IMR-90 (cell line): Measurements from ENCODE around the gene STK25. TPM values are rescaled to one million over a fixed set of nuclear protein-coding genes. Genes with fewer than 3 reads are reported as not detected.
A peak's percentile ranks its signal among the peaks of the same experiment; 100 is the strongest.

Experiments
- ATAC-seq: fragments of 200-7000 bp; cut with Tn5 transposase; 2 replicates; pipeline ENCODE4 v1.9.1; 2020; ENCODE audit warnings: low read depth, mild to moderate bottlenecking, moderate library complexity
- BruUV-seq: library from RNA; stranded (reverse); fragments of 400-500 nt; replicated peaks from 2 replicates; lab custom pipeline; 2021; lab: Mats Ljungman, UMichigan
- CTCF ChIA-PET: fragments of 300-600 bp; formaldehyde crosslinking; extraction: SDS; loops from one replicate; lab custom pipeline; 2021; ENCODE audit warnings: antibody characterized with exemption; lab: Yijun Ruan, JAX
- POLR2A ChIA-PET: fragments of 300-600 bp; sonication (Branson Sonifier 250); formaldehyde crosslinking; loops from one replicate; lab custom pipeline; 2022; ENCODE audit warnings: antibody characterized with exemption; ENCODE audit not compliant: unreplicated experiment; lab: Charles Lee
- DNase-seq: peaks from one replicate; pipeline ENCODE4 v3.0.0; 2013
- H2AFZ ChIP-seq: replicated peaks from 2 replicates; pipeline ENCODE3; 2013; ENCODE audit warnings: low read length, mild to moderate bottlenecking; ENCODE audit not compliant: poor library complexity
- H2AK5ac ChIP-seq: 2 replicates; pipeline ENCODE4 v1.6.1; 2013; ENCODE audit warnings: low read depth, low read length, inconsistent platforms
- H2AK9ac ChIP-seq: replicated peaks from 2 replicates; pipeline ENCODE3; 2013; ENCODE audit warnings: mild to moderate bottlenecking, low read depth, low read length, moderate library complexity; ENCODE audit not compliant: poor library complexity
- H2BK120ac ChIP-seq: 2 replicates; pipeline ENCODE4 v1.6.1; 2013; ENCODE audit warnings: low read depth, low read length, inconsistent platforms
- H2BK15ac ChIP-seq: 3 replicates; pipeline ENCODE4 v1.6.1; 2013; ENCODE audit warnings: low read depth, low read length, inconsistent platforms
- H2BK20ac ChIP-seq: 2 replicates; pipeline ENCODE4 v1.6.1; 2013; ENCODE audit warnings: low read depth, mild to moderate bottlenecking, inconsistent platforms, low read length, moderate library complexity
- H2BK5ac ChIP-seq: 2 replicates; pipeline ENCODE4 v1.6.1; 2013; ENCODE audit warnings: mild to moderate bottlenecking, low read depth, low read length, inconsistent platforms; ENCODE audit not compliant: poor library complexity, severe bottlenecking
- H3K14ac ChIP-seq: replicated peaks from 2 replicates; pipeline ENCODE4 v1.6.1; 2013; ENCODE audit warnings: low read depth, low read length, inconsistent platforms
- H3K18ac ChIP-seq: 2 replicates; pipeline ENCODE4 v1.6.1; 2013; ENCODE audit warnings: low read depth, low read length, control low read depth
- H3K23ac ChIP-seq: 2 replicates; pipeline ENCODE4 v1.6.1; 2013; ENCODE audit warnings: low read depth, low read length, inconsistent platforms
- H3K27ac ChIP-seq: 2 replicates; pipeline ENCODE4 v1.5.1; 2013; ENCODE audit warnings: mild to moderate bottlenecking, control low read depth, low read length; ENCODE audit not compliant: insufficient read depth
- H3K27me3 ChIP-seq: 2 replicates; pipeline ENCODE4 v1.6.1; 2013; ENCODE audit warnings: low read length; ENCODE audit not compliant: control insufficient read depth, insufficient read depth
- H3K36me3 ChIP-seq: 2 replicates; pipeline ENCODE4 v1.6.1; 2013; ENCODE audit warnings: low read length, mixed read lengths; ENCODE audit not compliant: control insufficient read depth, insufficient read depth
- H3K4ac ChIP-seq: 2 replicates; pipeline ENCODE4 v1.6.1; 2013; ENCODE audit warnings: low read depth, low read length, inconsistent platforms
- H3K4me1 ChIP-seq: 2 replicates; pipeline ENCODE4 v1.6.1; 2013; ENCODE audit warnings: low read length, mixed read lengths; ENCODE audit not compliant: control insufficient read depth, insufficient read depth
- H3K4me2 ChIP-seq: 2 replicates; pipeline ENCODE4 v1.6.1; 2013; ENCODE audit warnings: low read depth, mild to moderate bottlenecking, control low read depth, low read length, moderate library complexity
- H3K4me3 ChIP-seq: 2 replicates; pipeline ENCODE4 v1.5.1; 2013; ENCODE audit warnings: low read depth, mild to moderate bottlenecking, control low read depth, low read length, moderate library complexity; ENCODE audit not compliant: insufficient read depth
- H3K56ac ChIP-seq: 2 replicates; pipeline ENCODE4 v1.6.1; 2013; ENCODE audit warnings: low read length, inconsistent platforms; ENCODE audit not compliant: insufficient read depth; ENCODE audit errors: extremely low read depth
- H3K79me1 ChIP-seq, 2 experiments: 2 replicates each; pipeline ENCODE4 v1.6.1; 2013; ENCODE audit warnings: low read length in 2 of 2, inconsistent platforms in 1 of 2, low read depth in 1 of 2
- H3K9ac ChIP-seq: 2 replicates; pipeline ENCODE4 v1.6.1; 2013; ENCODE audit warnings: low read depth, low read length, control low read depth
- H3K9me1 ChIP-seq: 2 replicates; pipeline ENCODE4 v1.6.1; 2013; ENCODE audit warnings: low read length, inconsistent platforms; ENCODE audit not compliant: insufficient read depth
- H3K9me3 ChIP-seq: 2 replicates; pipeline ENCODE4 v1.6.1; 2013; ENCODE audit warnings: low read length; ENCODE audit not compliant: control insufficient read depth, insufficient read depth
- H4K20me1 ChIP-seq: 2 replicates; pipeline ENCODE4 v1.6.1; 2013; ENCODE audit warnings: low read length, inconsistent platforms; ENCODE audit not compliant: insufficient read depth
- H4K5ac ChIP-seq: 2 replicates; pipeline ENCODE4 v1.6.1; 2013; ENCODE audit warnings: mild to moderate bottlenecking, low read depth, low read length, control low read depth
- H4K8ac ChIP-seq, 2 experiments: 2 replicates each; pipeline ENCODE4 v1.6.1; 2013; ENCODE audit warnings: low read depth in 2 of 2, low read length in 2 of 2, control low read depth in 1 of 2, inconsistent platforms in 1 of 2
- H4K91ac ChIP-seq: 2 replicates; pipeline ENCODE4 v1.6.1; 2013; ENCODE audit warnings: low read depth, low read length, inconsistent platforms; ENCODE audit not compliant: insufficient read depth
- MAZ ChIP-seq: IDR thresholded peaks from 2 replicates; pipeline ENCODE4 v1.6.1; 2012; ENCODE audit warnings: low read depth, mild to moderate bottlenecking, low read length, improper control_type of control experiment, moderate library complexity, borderline replicate concordance
- MXI1 ChIP-seq: IDR thresholded peaks from 2 replicates; pipeline ENCODE4 v1.6.1; 2012; ENCODE audit warnings: low read depth, mild to moderate bottlenecking, low read length, moderate library complexity, borderline replicate concordance
- POLR2A ChIP-seq: IDR thresholded peaks from 2 replicates; pipeline ENCODE4 v1.6.1; 2012; ENCODE audit warnings: mild to moderate bottlenecking, low read depth, low read length
- RCOR1 ChIP-seq: IDR thresholded peaks from 2 replicates; pipeline ENCODE4 v1.6.1; 2012; ENCODE audit warnings: mild to moderate bottlenecking, low read length, improper control_type of control experiment; ENCODE audit not compliant: insufficient replicate concordance
- WGBS, 2 experiments: methylation state at CpG; one replicate each; pipeline versions ENCODE4 v1.1.5 to v1.1.7; 2013; ENCODE audit warnings: missing lambda C conversion rate in 2 of 2; ENCODE audit not compliant: insufficient read length in 1 of 2; ENCODE audit errors: extremely low coverage in 2 of 2; 5-methylcytosine and 5-hydroxymethylcytosine counted together
- dilution Hi-C: fragments of 300-500 bp; cut with HindIII; formaldehyde crosslinking; loops from one replicate; pipeline ENCODE4 v1.14.3; 2018; ENCODE audit warnings: low sequenced_read_pairs; ENCODE audit not compliant: unreplicated experiment
- in situ Hi-C: fragments of 300-500 bp; cut with MboI; formaldehyde crosslinking; loops from 3 replicates; pipeline ENCODE4 v1.14.3; 2019; ENCODE audit warnings: low sequenced_read_pairs, inconsistent platforms, mixed read lengths
- intact Hi-C: fragments of 100-400 bp; cut with micrococcal nuclease; formaldehyde crosslinking; loops from 2 replicates; pipeline ENCODE4 v1.10.0; 2022
- polyA plus RNA-seq, 3 experiments: library from polyadenylated mRNA; depleted of rRNA; stranded (reverse); fragments of >200 nt; gene quantifications; 2 replicates each; pipeline ENCODE4 v1.2.3, GENCODE V29; 2012; ENCODE audit warnings: low replicate concordance in 1 of 3
- total RNA-seq: library from RNA; depleted of rRNA; stranded (reverse); fragments of >200 nt; gene quantifications from 2 replicates; pipeline ENCODE4 v1.2.3, GENCODE V29; 2012

The STK25 gene
- total and polyA plus RNA-seq, 2 of the 4 experiments (the other 2 are of a cell fraction): 258 to 392 TPM

GRCh38 chr2:241541564-241542277 lies 33.3 kb upstream of the STK25 start:
- H3K4me3 ChIP-seq: no peak overlapping the region
- no peak overlapping the region for H2BK5ac ChIP-seq
- CTCF ChIA-PET: no interaction called here
- no peak overlapping the region for H3K56ac ChIP-seq
- no peak overlapping the region for H3K14ac ChIP-seq
- no peak overlapping the region for H3K9ac ChIP-seq
- peak overlapping the region; percentile 78 for H2AFZ ChIP-seq
- H3K9me3 ChIP-seq: no peaks in the 10 kb centered on the region
- intact Hi-C loops (no loop called here), in situ Hi-C loops (no loop called here), dilution Hi-C loops (no loop called here)
- H3K27ac ChIP-seq: no peak overlapping the region
- no peak for DNase-seq
- H2BK15ac ChIP-seq: no peak overlapping the region
- peaks cover 4 to 13% of the 10 kb centered on the region in 2 experiments; a peak in 2 of 4 replicates for H3K79me1 ChIP-seq
- WGBS, 2 experiments: 20% methylated on average over 45 of the region's 62 CpGs; no CpG with 5 or more reads in 1 of the 2 experiments
- H2BK20ac ChIP-seq: no peak overlapping the region
- H4K91ac ChIP-seq: no peak overlapping the region
- no peak overlapping the region for H3K4ac ChIP-seq
- H3K18ac ChIP-seq: no peak overlapping the region
- TF ChIP-seq MXI1 (no peak), RCOR1 (no peak), MAZ (no peak), POLR2A (no peak)
- no peak overlapping the region for H2BK120ac ChIP-seq
- peaks cover 11% of the 10 kb centered on the region; the same call in 1 of the 2 replicates for H3K27me3 ChIP-seq
- peaks cover 15% of the 10 kb centered on the region for H3K9me1 ChIP-seq
- H2AK5ac ChIP-seq: 0 out of 2 replicates have a peak overlapping the region, but pooled peaks have one; percentile 11
- no peak overlapping the region for H3K23ac ChIP-seq
- H2AK9ac ChIP-seq: peak overlapping the region; percentile 15
- no peak for ATAC-seq
- peak overlapping the region; percentile 72; the same call in 1 of the 2 replicates for H3K4me2 ChIP-seq
- H3K4me1 ChIP-seq: peaks cover 22% of the 10 kb centered on the region
- no peaks in the 10 kb centered on the region for H3K36me3 ChIP-seq
- POLR2A ChIA-PET: no interaction called here
- no peak overlapping the region for H4K5ac ChIP-seq
- no TSS peak for BruUV-seq
- H4K8ac ChIP-seq: no peak overlapping the region
- no peaks in the 10 kb centered on the region for H4K20me1 ChIP-seq
